GM12878 (cell line): ENCODE results near the gene HEXIM1.

Experiments used
- CHD4 ChIP-seq: fragments of 200-600 bp; sonication (generic); IDR thresholded peaks from 2 replicates; pipeline ENCODE4 v1.6.1; 2016; ENCODE audit warnings: mild to moderate bottlenecking
- EP300 ChIP-seq, 2 experiments: fragments of 150-350 bp in 1 of 2; IDR thresholded peaks; 2 replicates each; pipeline ENCODE4 v1.6.1; 2011 to 2012; ENCODE audit warnings: low read depth in 2 of 2, low read length in 2 of 2, borderline replicate concordance in 1 of 2, improper control_type of control experiment in 1 of 2, inconsistent platforms in 1 of 2; ENCODE audit not compliant: control insufficient read depth in 1 of 2
- ETV6 ChIP-seq, 2 experiments: fragments of 450-650 bp in 1 of 2; IDR thresholded peaks in 1 of 2; conservative IDR thresholded peaks in 1 of 2; 2 replicates each; pipeline ENCODE4 v1.6.1; 2014; ENCODE audit warnings: antibody characterized with exemption in 1 of 2, borderline replicate concordance in 1 of 2, low read depth in 1 of 2, mild to moderate bottlenecking in 1 of 2, moderate library complexity in 1 of 2
- JUNB ChIP-seq: IDR thresholded peaks from 2 replicates; pipeline ENCODE4 v1.6.1; 2016; ENCODE audit warnings: antibody characterized with exemption, mild to moderate bottlenecking
- POLR2A ChIP-seq: IDR thresholded peaks from 2 replicates; pipeline ENCODE4 v1.6.1; 2011; ENCODE audit warnings: low read depth, mild to moderate bottlenecking, low read length
- RAD21 ChIP-seq: IDR thresholded peaks from 2 replicates; pipeline ENCODE4 v1.6.1; 2011; ENCODE audit warnings: mild to moderate bottlenecking, low read depth, low read length, moderate library complexity; ENCODE audit not compliant: insufficient read depth
- RFX5 ChIP-seq: IDR thresholded peaks from 2 replicates; pipeline ENCODE4 v1.6.1; 2011; ENCODE audit warnings: low read depth, low read length, improper control_type of control experiment
- SIN3A ChIP-seq: IDR thresholded peaks from 2 replicates; pipeline ENCODE4 v1.6.1; 2012; ENCODE audit warnings: low read depth, low read length, improper control_type of control experiment
- SREBF2 ChIP-seq: IDR thresholded peaks from 2 replicates; pipeline ENCODE4 v1.6.1; 2012; ENCODE audit warnings: mild to moderate bottlenecking, low read length
- TF ChIP-seq, protein P1 (sequence below), 3 experiments: IDR thresholded peaks in 2 of 3; conservative IDR thresholded peaks in 1 of 3; 2 replicates each; pipeline ENCODE4 v1.5.1; 2011; ENCODE audit warnings: low read depth in 3 of 3, low read length in 3 of 3, mild to moderate bottlenecking in 3 of 3, control low read depth in 2 of 3, moderate library complexity in 2 of 3, inconsistent platforms in 1 of 3, mixed read lengths in 1 of 3; ENCODE audit not compliant: control insufficient read depth in 2 of 3, insufficient read depth in 1 of 3; ENCODE audit errors: extremely low read depth in 1 of 3
- TF ChIP-seq, protein P2 (sequence below): IDR thresholded peaks from 2 replicates; pipeline ENCODE4 v1.6.1; 2012; ENCODE audit warnings: mild to moderate bottlenecking, low read depth, low read length

DNA sequence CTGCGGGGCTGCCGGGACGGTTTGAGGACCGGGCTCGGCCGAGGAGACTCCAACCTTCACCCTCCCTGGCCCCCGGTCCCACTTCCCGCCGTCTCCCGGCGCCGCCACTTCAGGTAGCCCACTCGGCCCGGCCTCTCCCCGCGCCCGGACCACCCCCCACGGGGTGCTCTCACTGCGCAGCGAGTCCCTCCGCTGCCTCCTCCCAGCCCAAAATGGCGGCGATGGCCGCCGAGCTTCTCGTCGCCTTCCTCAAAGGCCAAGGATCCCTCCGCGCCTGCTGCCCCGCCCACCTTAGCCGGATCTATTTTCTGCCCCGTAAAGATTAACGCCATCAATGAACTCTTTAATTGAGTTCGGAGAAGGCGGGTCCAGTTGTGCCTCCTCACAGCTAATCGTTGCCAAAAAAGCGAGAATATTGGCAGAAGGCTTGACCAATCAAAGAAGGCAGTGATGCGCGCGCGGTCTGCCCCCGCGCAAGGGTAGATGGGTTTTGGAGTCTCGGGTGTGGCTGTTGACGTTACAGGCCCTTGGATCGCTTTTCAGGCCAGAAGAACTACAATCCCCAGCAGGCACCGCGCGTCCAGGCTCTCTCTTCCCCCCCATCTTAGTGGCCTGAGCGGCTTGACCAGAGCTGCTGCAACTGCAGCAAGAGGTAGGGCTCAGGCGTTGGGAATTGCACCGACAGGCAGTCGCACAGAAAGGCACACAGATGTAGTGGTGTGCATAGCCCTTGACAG, 13.2 kb downstream of the HEXIM1 start, which contains the start of gene HEXIM2:
- TF ChIP-seq ETV6 (conservative IDR thresholded peaks at IDR 0.05 in 1 of 2, IDR thresholded peaks at IDR 0.05 in 1 of 2; ENCODE audit: borderline replicate concordance in 1 of 2, low read depth in 1 of 2) (no peak), RFX5 (0 out of 2 replicates have a peak, but pooled peaks have one; percentile 13), POLR2A (peak; percentile 95), RAD21 (no peak), SIN3A (peak; percentile 53; the same call in 1 of the 2 replicates), JUNB (0 out of 2 replicates have a peak, but pooled peaks have one; percentile 13), SREBF2 (no peak), EP300 (IDR thresholded peaks at IDR 0.05; ENCODE audit: borderline replicate concordance in 1 of 2, control insufficient read depth in 1 of 2, low read depth in 2 of 2, low read length in 2 of 2) (peak in 1 of 2 experiments; percentile 69; a peak in 2 of 4 replicates), CHD4 (no peak)
- TF ChIP-seq, protein P1, sequence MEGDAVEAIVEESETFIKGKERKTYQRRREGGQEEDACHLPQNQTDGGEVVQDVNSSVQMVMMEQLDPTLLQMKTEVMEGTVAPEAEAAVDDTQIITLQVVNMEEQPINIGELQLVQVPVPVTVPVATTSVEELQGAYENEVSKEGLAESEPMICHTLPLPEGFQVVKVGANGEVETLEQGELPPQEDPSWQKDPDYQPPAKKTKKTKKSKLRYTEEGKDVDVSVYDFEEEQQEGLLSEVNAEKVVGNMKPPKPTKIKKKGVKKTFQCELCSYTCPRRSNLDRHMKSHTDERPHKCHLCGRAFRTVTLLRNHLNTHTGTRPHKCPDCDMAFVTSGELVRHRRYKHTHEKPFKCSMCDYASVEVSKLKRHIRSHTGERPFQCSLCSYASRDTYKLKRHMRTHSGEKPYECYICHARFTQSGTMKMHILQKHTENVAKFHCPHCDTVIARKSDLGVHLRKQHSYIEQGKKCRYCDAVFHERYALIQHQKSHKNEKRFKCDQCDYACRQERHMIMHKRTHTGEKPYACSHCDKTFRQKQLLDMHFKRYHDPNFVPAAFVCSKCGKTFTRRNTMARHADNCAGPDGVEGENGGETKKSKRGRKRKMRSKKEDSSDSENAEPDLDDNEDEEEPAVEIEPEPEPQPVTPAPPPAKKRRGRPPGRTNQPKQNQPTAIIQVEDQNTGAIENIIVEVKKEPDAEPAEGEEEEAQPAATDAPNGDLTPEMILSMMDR (IDR thresholded peaks at IDR 0.05 in 2 of 3, conservative IDR thresholded peaks at IDR 0.05 in 1 of 3; ENCODE audit: control insufficient read depth in 2 of 3, extremely low read depth in 1 of 3, insufficient read depth in 1 of 3, low read depth in 3 of 3, low read length in 3 of 3): no peak
- TF ChIP-seq, protein P2, sequence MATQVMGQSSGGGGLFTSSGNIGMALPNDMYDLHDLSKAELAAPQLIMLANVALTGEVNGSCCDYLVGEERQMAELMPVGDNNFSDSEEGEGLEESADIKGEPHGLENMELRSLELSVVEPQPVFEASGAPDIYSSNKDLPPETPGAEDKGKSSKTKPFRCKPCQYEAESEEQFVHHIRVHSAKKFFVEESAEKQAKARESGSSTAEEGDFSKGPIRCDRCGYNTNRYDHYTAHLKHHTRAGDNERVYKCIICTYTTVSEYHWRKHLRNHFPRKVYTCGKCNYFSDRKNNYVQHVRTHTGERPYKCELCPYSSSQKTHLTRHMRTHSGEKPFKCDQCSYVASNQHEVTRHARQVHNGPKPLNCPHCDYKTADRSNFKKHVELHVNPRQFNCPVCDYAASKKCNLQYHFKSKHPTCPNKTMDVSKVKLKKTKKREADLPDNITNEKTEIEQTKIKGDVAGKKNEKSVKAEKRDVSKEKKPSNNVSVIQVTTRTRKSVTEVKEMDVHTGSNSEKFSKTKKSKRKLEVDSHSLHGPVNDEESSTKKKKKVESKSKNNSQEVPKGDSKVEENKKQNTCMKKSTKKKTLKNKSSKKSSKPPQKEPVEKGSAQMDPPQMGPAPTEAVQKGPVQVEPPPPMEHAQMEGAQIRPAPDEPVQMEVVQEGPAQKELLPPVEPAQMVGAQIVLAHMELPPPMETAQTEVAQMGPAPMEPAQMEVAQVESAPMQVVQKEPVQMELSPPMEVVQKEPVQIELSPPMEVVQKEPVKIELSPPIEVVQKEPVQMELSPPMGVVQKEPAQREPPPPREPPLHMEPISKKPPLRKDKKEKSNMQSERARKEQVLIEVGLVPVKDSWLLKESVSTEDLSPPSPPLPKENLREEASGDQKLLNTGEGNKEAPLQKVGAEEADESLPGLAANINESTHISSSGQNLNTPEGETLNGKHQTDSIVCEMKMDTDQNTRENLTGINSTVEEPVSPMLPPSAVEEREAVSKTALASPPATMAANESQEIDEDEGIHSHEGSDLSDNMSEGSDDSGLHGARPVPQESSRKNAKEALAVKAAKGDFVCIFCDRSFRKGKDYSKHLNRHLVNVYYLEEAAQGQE: peak; percentile 44
